ENCODE measurements around the gene STX1B.

STX1B gene

DNA sequence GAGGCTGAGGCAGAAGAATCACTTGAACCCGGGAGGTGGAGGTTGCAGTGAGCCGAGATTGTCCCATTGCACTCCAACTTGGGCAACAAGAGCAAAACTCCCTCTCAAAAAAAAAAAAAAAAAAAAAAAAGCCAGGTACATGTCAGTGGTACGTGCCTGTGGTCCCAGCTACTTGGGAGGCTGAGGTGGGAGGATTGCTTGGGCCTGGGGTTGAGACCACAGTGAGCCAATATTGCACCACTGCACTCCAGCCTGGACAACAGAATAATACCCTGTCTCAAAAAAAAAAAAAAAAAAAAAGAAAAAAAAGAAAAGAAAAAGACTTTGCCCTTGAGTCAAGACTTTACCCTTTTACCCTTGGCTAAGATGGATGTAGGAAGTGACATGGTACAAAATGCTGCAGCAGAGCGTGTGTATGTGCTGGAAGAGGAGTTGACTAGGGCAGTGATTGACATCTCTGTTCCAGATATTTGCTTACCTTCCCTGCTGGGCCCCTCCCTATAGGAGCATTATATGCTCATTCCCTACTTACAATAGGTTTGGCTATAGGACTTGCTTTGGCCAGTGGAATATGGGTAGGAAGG lies 33.6 kb upstream of the STX1B start:
- Histone ChIP-seq H4K91ac (ENCODE audit: low read depth, low read length) (no peak overlapping the region), H2BK5ac (ENCODE audit: low read depth, low read length, poor library complexity) (no peak overlapping the region), H3K27ac (ENCODE audit: low read depth, low read length) (no peak overlapping the region), H3K9me3 (ENCODE audit: insufficient read depth, low read depth, low read length) (peaks cover 1% of the 10 kb centered on the region), H4K12ac (ENCODE audit: low read depth, low read length) (no peak overlapping the region), H3K36me3 (ENCODE audit: control insufficient read depth in 1 of 2, insufficient read depth in 2 of 2, low read length in 2 of 2) (peaks cover 22 to 23% of the 10 kb centered on the region in 2 experiments), H3K79me2 (ENCODE audit: control insufficient read depth, insufficient read depth, low read length, poor library complexity) (no peaks in the 10 kb centered on the region), H2BK12ac (ENCODE audit: low read length) (no peak overlapping the region), H2BK120ac (ENCODE audit: insufficient read depth, low read length, poor library complexity) (no peak overlapping the region), H3K14ac (ENCODE audit: low read length) (no peak overlapping the region), H3K4me3 (ENCODE audit: low read depth, low read length) (no peak overlapping the region), H2AK5ac (ENCODE audit: low read length) (no peak overlapping the region), H4K8ac (ENCODE audit: low read depth, low read length) (no peak overlapping the region), H3K4ac (ENCODE audit: low read depth, low read length) (no peak overlapping the region), H3K79me1 (ENCODE audit: low read length) (no peaks in the 10 kb centered on the region), H3K4me1 (ENCODE audit: control insufficient read depth in 1 of 2, insufficient read depth in 2 of 2, low read length in 2 of 2) (no peaks in the 10 kb centered on the region), H3K27me3 (ENCODE audit: insufficient read depth, low read length) (no peaks in the 10 kb centered on the region), H3K18ac (ENCODE audit: low read length) (no peak overlapping the region), H3K23ac (ENCODE audit: low read length) (no peak overlapping the region), H2AFZ (ENCODE audit: insufficient read depth, low read length, poor library complexity) (no peak overlapping the region), H3K4me2 (ENCODE audit: low read length) (no peak overlapping the region), H3K9ac (ENCODE audit: low read length) (no peak overlapping the region)
- no peak for DNase-seq
- WGBS (ENCODE audit: extremely low coverage, insufficient coverage, insufficient read length), result no CpG with 5 or more reads among the region's 4 CpGs

- Histone ChIP-seq H3K18ac (ENCODE audit: low read length) (no peak overlapping the region), H3K36me3 (ENCODE audit: control insufficient read depth in 1 of 2, insufficient read depth in 2 of 2, low read length in 2 of 2) (peaks cover 28 to 30% of the 10 kb centered on the region in 2 experiments), H2AFZ (ENCODE audit: insufficient read depth, low read length, poor library complexity) (no peak overlapping the region), H3K4me2 (ENCODE audit: low read length) (no peak overlapping the region), H3K14ac (ENCODE audit: low read length) (no peak overlapping the region), H3K27ac (ENCODE audit: low read depth, low read length) (no peak overlapping the region), H2BK5ac (ENCODE audit: low read depth, low read length, poor library complexity) (no peak overlapping the region), H3K4me3 (ENCODE audit: low read depth, low read length) (no peak overlapping the region), H2AK5ac (ENCODE audit: low read length) (no peak overlapping the region), H3K27me3 (ENCODE audit: insufficient read depth, low read length) (no peaks in the 10 kb centered on the region), H3K23ac (ENCODE audit: low read length) (no peak overlapping the region), H4K12ac (ENCODE audit: low read depth, low read length) (no peak overlapping the region), H4K91ac (ENCODE audit: low read depth, low read length) (no peak overlapping the region), H2BK120ac (ENCODE audit: insufficient read depth, low read length, poor library complexity) (no peak overlapping the region), H4K8ac (ENCODE audit: low read depth, low read length) (no peak overlapping the region), H3K79me1 (ENCODE audit: low read length) (no peaks in the 10 kb centered on the region), H3K9me3 (ENCODE audit: insufficient read depth, low read depth, low read length) (peaks cover 1% of the 10 kb centered on the region), H3K4me1 (ENCODE audit: control insufficient read depth in 1 of 2, insufficient read depth in 2 of 2, low read length in 2 of 2) (no peaks in the 10 kb centered on the region), H3K9ac (ENCODE audit: low read length) (no peak overlapping the region), H3K79me2 (ENCODE audit: control insufficient read depth, insufficient read depth, low read length, poor library complexity) (no peaks in the 10 kb centered on the region), H2BK12ac (ENCODE audit: low read length) (no peak overlapping the region), H3K4ac (ENCODE audit: low read depth, low read length) (no peak overlapping the region)
- no CpG with 5 or more reads among the region's 1 CpG for WGBS (ENCODE audit: extremely low coverage, insufficient coverage, insufficient read length)
- no peak for DNase-seq
Observed at GRCh38 chr16:31043352-31043751, 32.9 kb upstream of the STX1B start.

DNA sequence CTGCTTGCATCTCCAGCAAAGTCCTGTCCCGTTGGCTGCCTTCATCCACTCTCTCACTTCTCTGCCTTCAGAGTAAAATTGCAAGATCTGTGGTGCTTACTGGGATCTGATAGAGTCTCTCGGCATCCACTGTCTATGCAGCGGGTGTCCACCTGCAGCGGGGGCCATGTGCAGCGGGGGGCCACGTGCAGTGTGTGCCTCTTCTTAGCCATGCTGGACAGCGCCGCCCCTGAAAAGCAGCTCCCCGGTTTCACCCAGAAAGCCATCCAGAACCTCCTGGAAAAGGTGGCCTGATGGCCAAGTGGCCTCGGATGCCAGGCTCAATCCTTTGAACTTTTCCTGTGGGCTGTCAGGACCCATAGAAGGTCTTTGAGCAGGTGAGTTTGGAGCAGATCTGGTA lies 32.4 kb upstream of the STX1B start:
- Histone ChIP-seq H2BK120ac (ENCODE audit: insufficient read depth, low read length, poor library complexity) (no peak overlapping the region), H3K4me3 (ENCODE audit: low read depth, low read length) (no peak overlapping the region), H3K9me3 (ENCODE audit: insufficient read depth, low read depth, low read length) (peaks cover 1% of the 10 kb centered on the region), H3K79me2 (ENCODE audit: control insufficient read depth, insufficient read depth, low read length, poor library complexity) (no peaks in the 10 kb centered on the region), H3K27me3 (ENCODE audit: insufficient read depth, low read length) (no peaks in the 10 kb centered on the region), H3K9ac (ENCODE audit: low read length) (no peak overlapping the region), H3K4me1 (ENCODE audit: control insufficient read depth in 1 of 2, insufficient read depth in 2 of 2, low read length in 2 of 2) (no peaks in the 10 kb centered on the region), H4K8ac (ENCODE audit: low read depth, low read length) (no peak overlapping the region), H2BK12ac (ENCODE audit: low read length) (no peak overlapping the region), H3K79me1 (ENCODE audit: low read length) (no peaks in the 10 kb centered on the region), H3K4ac (ENCODE audit: low read depth, low read length) (no peak overlapping the region), H3K23ac (ENCODE audit: low read length) (no peak overlapping the region), H3K18ac (ENCODE audit: low read length) (no peak overlapping the region), H4K12ac (ENCODE audit: low read depth, low read length) (no peak overlapping the region), H2AFZ (ENCODE audit: insufficient read depth, low read length, poor library complexity) (no peak overlapping the region), H2BK5ac (ENCODE audit: low read depth, low read length, poor library complexity) (no peak overlapping the region), H3K36me3 (ENCODE audit: control insufficient read depth in 1 of 2, insufficient read depth in 2 of 2, low read length in 2 of 2) (peaks cover 32 to 34% of the 10 kb centered on the region in 2 experiments), H2AK5ac (ENCODE audit: low read length) (no peak overlapping the region), H3K27ac (ENCODE audit: low read depth, low read length) (no peak overlapping the region), H3K14ac (ENCODE audit: low read length) (no peak overlapping the region), H4K91ac (ENCODE audit: low read depth, low read length) (no peak overlapping the region), H3K4me2 (ENCODE audit: low read length) (no peak overlapping the region)
- DNase-seq, result no peak
- WGBS (ENCODE audit: extremely low coverage, insufficient coverage, insufficient read length), result no CpG with 5 or more reads among the region's 10 CpGs

DNA sequence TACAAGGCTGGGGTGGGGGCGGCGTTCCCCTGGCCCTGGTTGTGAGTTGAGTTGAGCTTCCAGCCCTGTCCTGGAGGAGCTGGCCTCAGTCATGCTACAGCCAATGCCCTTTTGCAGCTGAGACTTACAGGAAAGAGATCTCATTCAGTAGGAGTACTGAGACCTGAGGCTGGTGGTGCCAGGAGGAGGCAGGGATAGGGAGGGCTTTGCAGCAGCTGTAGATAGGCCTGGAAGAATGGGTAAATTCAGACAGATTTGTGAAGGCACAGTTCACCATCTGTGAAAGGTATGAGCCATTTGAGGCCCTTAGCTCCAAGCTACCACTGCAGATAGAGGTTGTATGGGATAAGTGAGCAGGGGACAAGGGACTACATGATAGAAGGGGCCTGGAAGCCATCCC lies 28.6 kb upstream of the STX1B start:
- no CpG with 5 or more reads among the region's 2 CpGs for WGBS (ENCODE audit: extremely low coverage, insufficient coverage, insufficient read length)
- H3K9me3 ChIP-seq (ENCODE audit: insufficient read depth, low read depth, low read length), result peaks cover 1% of the 10 kb centered on the region
- DNase-seq, result no peak
- H3K14ac ChIP-seq (ENCODE audit: low read length), result no peak overlapping the region
- no peak overlapping the region for H3K9ac ChIP-seq (ENCODE audit: low read length)
- no peak overlapping the region for H3K4ac ChIP-seq (ENCODE audit: low read depth, low read length)
- no peak overlapping the region for H3K18ac ChIP-seq (ENCODE audit: low read length)
- no peak overlapping the region for H3K4me3 ChIP-seq (ENCODE audit: low read depth, low read length)
- H2BK120ac ChIP-seq (ENCODE audit: insufficient read depth, low read length, poor library complexity), result no peak overlapping the region
- H3K4me2 ChIP-seq (ENCODE audit: low read length), result no peak overlapping the region
- no peak overlapping the region for H4K12ac ChIP-seq (ENCODE audit: low read depth, low read length)
- H3K79me2 ChIP-seq (ENCODE audit: control insufficient read depth, insufficient read depth, low read length, poor library complexity), result peaks cover under 1% of the 10 kb centered on the region
- peaks cover under 1% of the 10 kb centered on the region for H3K79me1 ChIP-seq (ENCODE audit: low read length)
- no peak overlapping the region for H2BK5ac ChIP-seq (ENCODE audit: low read depth, low read length, poor library complexity)
- H2AFZ ChIP-seq (ENCODE audit: insufficient read depth, low read length, poor library complexity), result no peak overlapping the region
- peaks cover 38% of the 10 kb centered on the region in 2 experiments for H3K36me3 ChIP-seq (ENCODE audit: control insufficient read depth in 1 of 2, insufficient read depth in 2 of 2, low read length in 2 of 2)
- H3K23ac ChIP-seq (ENCODE audit: low read length), result no peak overlapping the region
- H2AK5ac ChIP-seq (ENCODE audit: low read length), result no peak overlapping the region
- H4K91ac ChIP-seq (ENCODE audit: low read depth, low read length), result no peak overlapping the region
- peaks cover 0 to 3% of the 10 kb centered on the region in 2 experiments for H3K4me1 ChIP-seq (ENCODE audit: control insufficient read depth in 1 of 2, insufficient read depth in 2 of 2, low read length in 2 of 2)
- H2BK12ac ChIP-seq (ENCODE audit: low read length), result no peak overlapping the region
- no peak overlapping the region for H3K27ac ChIP-seq (ENCODE audit: low read depth, low read length)
- no peaks in the 10 kb centered on the region for H3K27me3 ChIP-seq (ENCODE audit: insufficient read depth, low read length)
- no peak overlapping the region for H4K8ac ChIP-seq (ENCODE audit: low read depth, low read length)
